ENCODE data around the gene TMCC3. TPM values are rescaled to one million over a fixed set of nuclear protein-coding genes. Genes with fewer than 3 reads are reported as not detected.

TMCC3 gene
- total RNA-seq, 2 experiments from 2014 or later: 5.7 to 9.4 TPM

GRCh38 chr12:94566345-94566744 is 84.0 kb downstream of the TMCC3 start:
- no peak overlapping the region for H2AFZ ChIP-seq (ENCODE audit: low read length)
- H3K9me3 ChIP-seq (ENCODE audit: low read length): no peaks in the 10 kb centered on the region
- no peaks in the 10 kb centered on the region for H3K36me3 ChIP-seq (ENCODE audit: insufficient read depth, low read length)
- DNase-seq (ENCODE audit: low spot score): peak; percentile 4
- intact Hi-C loops (cut with micrococcal nuclease; ENCODE audit: unreplicated experiment): no loop called here
- no peaks in the 10 kb centered on the region for H3K79me2 ChIP-seq (ENCODE audit: insufficient read depth, low read depth, low read length)
- H3K4me1 ChIP-seq (ENCODE audit: insufficient read depth, low read length, poor library complexity, severe bottlenecking): peaks cover 10% of the 10 kb centered on the region
- BruUV-seq (replicated peaks): no TSS peak
- no peaks in the 10 kb centered on the region for H3K9me2 ChIP-seq (ENCODE audit: insufficient read depth, low read length)
- no peak for TF ChIP-seq CTCF (conservative IDR thresholded peaks at IDR 0.05; ENCODE audit: low read length)
- no peak for TF ChIP-seq EZH2phosphoT487 (IDR thresholded peaks at IDR 0.05; ENCODE audit: borderline replicate concordance, low read depth, low read length)
- no peak overlapping the region for H3K4me3 ChIP-seq (ENCODE audit: low read depth, low read length, poor library complexity, severe bottlenecking)
- CTCF ChIA-PET (ENCODE audit: unreplicated experiment): no interaction called here
- no peak overlapping the region for H3K4me2 ChIP-seq (ENCODE audit: low read length)
- H4K20me1 ChIP-seq (ENCODE audit: insufficient read depth, low read length): no peaks in the 10 kb centered on the region
- POLR2A ChIA-PET: interaction anchor here (0.6 to 1.1 kb wide), 2 partner anchors 29 to 167 kb away, joined by 3 read pairs; no protein-coding TSS in a partner anchor
- no peak overlapping the region for H3K27ac ChIP-seq (ENCODE audit: low read depth, low read length, poor library complexity, severe bottlenecking)

- Histone ChIP-seq H3K36me3 (ENCODE audit: insufficient read depth, low read length) (no peaks in the 10 kb centered on the region), H3K27ac (ENCODE audit: low read depth, low read length, poor library complexity, severe bottlenecking) (no peak overlapping the region), H3K4me1 (ENCODE audit: insufficient read depth, low read length, poor library complexity, severe bottlenecking) (peaks cover 16% of the 10 kb centered on the region), H3K9me3 (ENCODE audit: low read length) (no peaks in the 10 kb centered on the region), H3K9me2 (ENCODE audit: insufficient read depth, low read length) (no peaks in the 10 kb centered on the region), H3K79me2 (ENCODE audit: insufficient read depth, low read depth, low read length) (no peaks in the 10 kb centered on the region), H3K4me2 (ENCODE audit: low read length) (no peak overlapping the region), H2AFZ (ENCODE audit: low read length) (no peak overlapping the region), H4K20me1 (ENCODE audit: insufficient read depth, low read length) (no peaks in the 10 kb centered on the region), H3K4me3 (ENCODE audit: low read depth, low read length, poor library complexity, severe bottlenecking) (no peak overlapping the region)
- no peak for DNase-seq (ENCODE audit: low spot score)
- no peak for TF ChIP-seq EZH2phosphoT487 (IDR thresholded peaks at IDR 0.05; ENCODE audit: borderline replicate concordance, low read depth, low read length)
- no peak for TF ChIP-seq CTCF (conservative IDR thresholded peaks at IDR 0.05; ENCODE audit: low read length)
- ChIA-PET POLR2A (interaction anchor here (0.6 to 1.1 kb wide), 2 partner anchors 167 to 998 kb away, joined by 3 to 4 read pairs; no protein-coding TSS in a partner anchor), CTCF (ENCODE audit: unreplicated experiment) (no interaction called here)
- BruUV-seq (replicated peaks): no TSS peak
- intact Hi-C loops (cut with micrococcal nuclease; ENCODE audit: unreplicated experiment): no loop called here
Observed at GRCh38 chr12:94565683-94566082, 84.7 kb downstream of the TMCC3 start.

GRCh38 chr12:94563286-94563685 is 87.1 kb downstream of the TMCC3 start:
- DNase-seq (ENCODE audit: low spot score): no peak
- no peaks in the 10 kb centered on the region for H3K9me3 ChIP-seq (ENCODE audit: low read length)
- peaks cover 21% of the 10 kb centered on the region for H3K4me1 ChIP-seq (ENCODE audit: insufficient read depth, low read length, poor library complexity, severe bottlenecking)
- H3K27ac ChIP-seq (ENCODE audit: low read depth, low read length, poor library complexity, severe bottlenecking): no peak overlapping the region
- intact Hi-C loops (cut with micrococcal nuclease; ENCODE audit: unreplicated experiment): loop anchor here (5.0 kb wide), 1 partner anchor 314 kb away; no protein-coding TSS in a partner anchor
- H3K4me3 ChIP-seq (ENCODE audit: low read depth, low read length, poor library complexity, severe bottlenecking): no peak overlapping the region
- no peaks in the 10 kb centered on the region for H3K79me2 ChIP-seq (ENCODE audit: insufficient read depth, low read depth, low read length)
- H3K36me3 ChIP-seq (ENCODE audit: insufficient read depth, low read length): no peaks in the 10 kb centered on the region
- no TSS peak for BruUV-seq (replicated peaks)
- no peak overlapping the region for H3K4me2 ChIP-seq (ENCODE audit: low read length)
- no peaks in the 10 kb centered on the region for H4K20me1 ChIP-seq (ENCODE audit: insufficient read depth, low read length)
- POLR2A ChIA-PET: interaction anchor here (0.6 to 0.9 kb wide), 3 partner anchors 256 to 376 kb away, joined by 3 read pairs; no protein-coding TSS in a partner anchor
- TF ChIP-seq EZH2phosphoT487 (IDR thresholded peaks at IDR 0.05; ENCODE audit: borderline replicate concordance, low read depth, low read length) (no peak), CTCF (conservative IDR thresholded peaks at IDR 0.05; ENCODE audit: low read length) (no peak)
- no peak overlapping the region for H2AFZ ChIP-seq (ENCODE audit: low read length)
- no peaks in the 10 kb centered on the region for H3K9me2 ChIP-seq (ENCODE audit: insufficient read depth, low read length)
- CTCF ChIA-PET (ENCODE audit: unreplicated experiment): no interaction called here

Data from OCI-LY7 (cell line).